GM19463 (cell line): Measurements from ENCODE around the gene TKT.

Experiments used
- ATAC-seq: cut with Tn5 transposase; IDR thresholded peaks from one replicate; pipeline ENCODE4 v1.9.1; 2021; ENCODE audit warnings: mild to moderate bottlenecking, moderate library complexity; ENCODE audit not compliant: unreplicated experiment

The TKT gene

DNA sequence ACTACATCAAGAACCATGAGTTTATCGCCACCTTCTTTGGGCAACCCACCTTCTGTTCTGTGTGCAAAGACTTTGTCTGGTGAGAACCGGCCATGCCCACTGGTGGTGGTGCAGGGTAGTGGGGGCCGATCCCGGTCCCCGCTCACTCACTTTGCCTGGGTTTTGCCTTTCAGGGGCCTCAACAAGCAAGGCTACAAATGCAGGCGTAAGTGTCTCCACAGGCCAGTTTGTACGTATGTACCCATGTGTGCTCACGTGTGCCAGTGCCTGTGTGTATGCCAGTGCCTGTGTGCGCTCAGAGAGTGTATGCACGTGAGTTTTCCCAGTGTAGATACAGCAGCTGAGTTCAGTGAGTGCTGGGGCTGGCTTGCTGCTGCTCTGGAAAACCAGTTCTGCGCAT is 74.3 kb downstream of the TKT start:
- no peak for ATAC-seq

DNA sequence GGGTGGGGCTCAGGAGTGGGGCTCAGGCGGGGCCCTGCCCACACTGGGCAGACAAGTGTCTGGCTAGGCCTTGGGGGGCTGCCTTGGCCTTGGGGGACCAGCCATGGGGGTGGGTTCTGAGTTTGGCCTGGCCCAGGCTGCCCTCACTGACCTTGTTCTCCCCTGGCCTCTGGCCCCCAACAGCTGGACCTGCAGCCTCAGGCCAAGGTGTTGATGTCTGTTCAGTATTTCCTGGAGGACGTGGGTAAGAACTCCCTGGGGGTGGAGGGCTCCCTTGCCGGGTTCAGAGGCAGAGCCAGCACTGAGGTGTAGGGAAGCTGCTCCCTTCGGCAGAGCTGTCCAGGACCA is 74.8 kb downstream of the TKT start:
- peak; percentile 15 for ATAC-seq

GRCh38 chr3:53180305-53181023 is 75.4 kb downstream of the TKT start:
- ATAC-seq, result peak; percentile 96

GRCh38 chr3:53179580-53179979 is 76.2 kb downstream of the TKT start:
- no peak for ATAC-seq

DNA sequence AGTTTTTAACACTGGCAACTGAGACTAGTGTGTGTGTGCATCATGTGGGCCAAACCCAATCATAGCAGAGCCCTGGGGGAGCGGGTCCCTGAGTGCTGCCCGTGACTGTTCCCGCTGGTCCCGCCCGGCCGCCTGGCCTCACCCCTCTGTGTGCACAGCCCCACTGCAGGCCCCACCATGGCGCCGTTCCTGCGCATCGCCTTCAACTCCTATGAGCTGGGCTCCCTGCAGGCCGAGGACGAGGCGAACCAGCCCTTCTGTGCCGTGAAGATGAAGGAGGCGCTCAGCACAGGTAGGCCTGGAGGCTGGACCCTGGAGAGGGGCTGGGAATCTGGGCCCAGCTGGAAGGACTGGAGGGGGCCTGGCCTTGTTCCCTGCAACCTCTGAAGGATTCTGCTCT is 77.6 kb downstream of the TKT start:
- no peak for ATAC-seq

DNA sequence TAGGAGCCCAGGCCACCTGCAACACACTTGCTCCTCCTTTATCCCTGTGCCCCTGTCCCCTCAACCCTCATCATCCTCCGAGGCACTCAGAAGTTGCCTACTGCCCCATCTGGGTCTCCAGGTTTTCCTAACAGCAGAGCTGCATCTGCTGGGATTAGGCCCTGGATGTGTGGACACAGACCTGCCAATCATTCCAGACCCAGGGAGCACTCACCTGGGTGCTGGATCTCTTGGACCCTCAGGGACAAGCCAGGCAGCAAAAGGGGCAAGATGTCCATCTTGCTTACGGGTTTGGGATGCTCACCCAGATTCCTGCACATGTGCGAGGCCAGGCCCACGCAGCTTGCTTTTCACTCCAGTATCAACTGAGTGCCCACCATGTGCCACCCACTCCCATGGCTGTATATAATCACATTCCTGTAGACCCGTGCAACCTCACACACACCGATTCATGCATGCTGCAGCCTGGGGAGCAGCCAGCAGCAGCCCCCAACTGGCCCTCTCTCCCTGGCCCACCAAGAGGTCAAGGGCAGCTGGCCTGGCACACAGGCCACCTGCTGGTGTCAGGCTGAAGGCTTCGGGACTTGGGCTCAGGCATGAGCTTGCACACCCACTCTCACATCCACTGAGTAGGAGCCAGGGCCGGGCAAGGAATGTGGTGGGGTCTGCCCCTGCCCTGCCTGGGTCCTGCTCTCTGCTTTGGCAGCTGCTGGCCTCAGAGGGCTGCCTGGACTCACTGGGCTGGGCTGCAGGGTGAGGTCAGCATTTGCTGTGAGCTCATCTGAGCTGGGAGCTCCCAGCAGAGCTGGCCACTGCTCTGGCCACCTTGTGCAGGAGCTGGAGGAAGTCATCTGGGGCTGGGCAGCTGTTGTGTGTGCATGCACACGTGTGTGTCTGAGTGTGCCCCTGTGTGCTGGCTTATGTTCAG is 79.9 kb downstream of the TKT start:
- ATAC-seq, result no peak
